HEK293 (cell line): ENCODE measurements around the gene ZNF224.

ENCODE experiments used
- BCL11B ChIP-seq: fragments of 450-650 bp; formaldehyde crosslinking; IDR thresholded peaks from 2 replicates; pipeline ENCODE4 v1.5.1; 2016; ENCODE audit warnings: low read depth, missing biosample characterization, missing genetic modification characterization
- EGR2 ChIP-seq: fragments of 450-650 bp; formaldehyde crosslinking; IDR thresholded peaks from 2 replicates; pipeline ENCODE4 v1.5.1; 2016; ENCODE audit warnings: low read depth, missing biosample characterization, missing genetic modification characterization
- KLF10 ChIP-seq: fragments of 450-650 bp; IDR thresholded peaks from 2 replicates; pipeline ENCODE4 v1.5.1; 2018; ENCODE audit warnings: missing biosample characterization, mild to moderate bottlenecking, missing genetic modification characterization
- KLF16 ChIP-seq: fragments of 450-650 bp; formaldehyde crosslinking; IDR thresholded peaks from 2 replicates; pipeline ENCODE4 v1.5.1; 2017; ENCODE audit warnings: missing biosample characterization, missing genetic modification characterization
- KLF9 ChIP-seq: fragments of 450-650 bp; formaldehyde crosslinking; IDR thresholded peaks from 2 replicates; pipeline ENCODE4 v1.5.1; 2016; ENCODE audit warnings: missing biosample characterization, missing genetic modification characterization, low read depth
- SCRT2 ChIP-seq: fragments of 450-650 bp; formaldehyde crosslinking; IDR thresholded peaks from 2 replicates; pipeline ENCODE4 v1.5.1; 2016; ENCODE audit warnings: missing biosample characterization, missing genetic modification characterization
- SP7 ChIP-seq: fragments of 450-650 bp; formaldehyde crosslinking; IDR thresholded peaks from 2 replicates; pipeline ENCODE4 v1.5.1; 2016; ENCODE audit warnings: missing biosample characterization, missing genetic modification characterization
- WT1 ChIP-seq: fragments of 450-650 bp; formaldehyde crosslinking; IDR thresholded peaks from 2 replicates; pipeline ENCODE4 v1.5.1; 2016; ENCODE audit warnings: missing biosample characterization, missing genetic modification characterization
- YY1 ChIP-seq: fragments of 450-650 bp; formaldehyde crosslinking; IDR thresholded peaks from 2 replicates; pipeline ENCODE4 v1.5.1; 2018; ENCODE audit warnings: missing biosample characterization, missing genetic modification characterization
- YY2 ChIP-seq: fragments of 450-650 bp; formaldehyde crosslinking; IDR thresholded peaks from 2 replicates; pipeline ENCODE4 v1.5.1; 2016; ENCODE audit warnings: missing biosample characterization, missing genetic modification characterization
- ZBTB10 ChIP-seq: fragments of 450-650 bp; formaldehyde crosslinking; IDR thresholded peaks from 2 replicates; pipeline ENCODE4 v1.5.1; 2016; ENCODE audit warnings: missing biosample characterization, missing genetic modification characterization
- ZBTB17 ChIP-seq: fragments of 450-650 bp; formaldehyde crosslinking; IDR thresholded peaks from 2 replicates; pipeline ENCODE4 v1.5.1; 2016; ENCODE audit warnings: missing biosample characterization, missing genetic modification characterization
- ZBTB44 ChIP-seq: fragments of 450-650 bp; IDR thresholded peaks from 2 replicates; pipeline ENCODE4 v1.5.1; 2018; ENCODE audit warnings: missing biosample characterization, mild to moderate bottlenecking, missing genetic modification characterization
- ZBTB6 ChIP-seq: fragments of 450-650 bp; formaldehyde crosslinking; IDR thresholded peaks from 2 replicates; pipeline ENCODE4 v1.5.1; 2017; ENCODE audit warnings: missing biosample characterization, missing genetic modification characterization
- ZNF24 ChIP-seq: fragments of 450-650 bp; formaldehyde crosslinking; IDR thresholded peaks from 2 replicates; pipeline ENCODE4 v1.5.1; 2016; ENCODE audit warnings: missing biosample characterization, missing genetic modification characterization
- ZNF280C ChIP-seq: fragments of 450-650 bp; formaldehyde crosslinking; IDR thresholded peaks from 2 replicates; pipeline ENCODE4 v1.5.1; 2016; ENCODE audit warnings: missing biosample characterization, missing genetic modification characterization
- ZNF341 ChIP-seq: fragments of 450-650 bp; formaldehyde crosslinking; IDR thresholded peaks from 2 replicates; pipeline ENCODE4; 2016; ENCODE audit warnings: low read depth, missing biosample characterization, missing genetic modification characterization
- ZNF518A ChIP-seq: fragments of 450-650 bp; formaldehyde crosslinking; conservative IDR thresholded peaks from 2 replicates; pipeline ENCODE4 v1.5.1; 2016; ENCODE audit warnings: low read depth, missing biosample characterization, missing genetic modification characterization
- ZNF571 ChIP-seq: fragments of 450-650 bp; formaldehyde crosslinking; IDR thresholded peaks from 2 replicates; pipeline ENCODE4 v1.5.0; 2017; ENCODE audit warnings: missing biosample characterization, missing genetic modification characterization
- ZNF660 ChIP-seq: fragments of 450-650 bp; IDR thresholded peaks from 2 replicates; pipeline ENCODE4 v1.5.1; 2018; ENCODE audit warnings: missing biosample characterization, mild to moderate bottlenecking, missing genetic modification characterization
- ZNF664 ChIP-seq: fragments of 450-650 bp; formaldehyde crosslinking; IDR thresholded peaks from 2 replicates; pipeline ENCODE4 v1.5.1; 2016; ENCODE audit warnings: missing biosample characterization, missing genetic modification characterization
- ZNF670 ChIP-seq: fragments of 450-650 bp; formaldehyde crosslinking; IDR thresholded peaks from 2 replicates; pipeline ENCODE4 v1.5.1; 2016; ENCODE audit warnings: missing biosample characterization, missing genetic modification characterization, low read depth
- ZNF704 ChIP-seq: fragments of 450-650 bp; formaldehyde crosslinking; IDR thresholded peaks from 2 replicates; pipeline ENCODE4 v1.5.1; 2016; ENCODE audit warnings: missing biosample characterization, missing genetic modification characterization
- ZNF76 ChIP-seq: fragments of 450-650 bp; formaldehyde crosslinking; IDR thresholded peaks from 2 replicates; pipeline ENCODE4; 2016; ENCODE audit warnings: low read depth, missing biosample characterization, missing genetic modification characterization, borderline replicate concordance
- ZNF785 ChIP-seq: fragments of 450-650 bp; formaldehyde crosslinking; IDR thresholded peaks from 2 replicates; pipeline ENCODE4 v1.5.1; 2016; ENCODE audit warnings: missing biosample characterization, missing genetic modification characterization
- ZNF791 ChIP-seq: fragments of 450-650 bp; formaldehyde crosslinking; IDR thresholded peaks from 2 replicates; pipeline ENCODE4 v1.5.1; 2016; ENCODE audit warnings: missing biosample characterization, missing genetic modification characterization

The ZNF224 gene

GRCh38 chr19:44051650-44052402 lies 42.3 kb upstream of the ZNF224 start, which contains the start of gene ZNF223 (continued):
- TF ChIP-seq ZNF518A, result peak; percentile 100
- TF ChIP-seq YY2 (tag by site-specific recombination), result peak; percentile 64; the same call in 1 of the 2 replicates
- TF ChIP-seq ZNF24 (tag by site-specific recombination), result peak; percentile 59; the same call in 1 of the 2 replicates
- peak; percentile 62 for TF ChIP-seq KLF10 (tag by site-specific recombination)
- TF ChIP-seq ZBTB6, result peak; percentile 83; the same call in 1 of the 2 replicates
- peak; percentile 63; the same call in 1 of the 2 replicates for TF ChIP-seq ZNF785
- TF ChIP-seq WT1 (tag by site-specific recombination), result 0 out of 2 replicates have a peak, but pooled peaks have one; percentile 33
- no peak for TF ChIP-seq ZNF704
- TF ChIP-seq ZNF664 (tag by site-specific recombination), result 0 out of 2 replicates have a peak, but pooled peaks have one; percentile 7
- TF ChIP-seq ZNF660 (tag by site-specific recombination), result peak; percentile 94
- peak; percentile 100 for TF ChIP-seq ZNF76
- TF ChIP-seq YY1 (tag by site-specific recombination), result peak; percentile 80
- TF ChIP-seq ZNF571 (tag by site-specific recombination), result no peak
- TF ChIP-seq ZNF670 (tag by site-specific recombination), result no peak
- peak; percentile 100 for TF ChIP-seq ZBTB17 (tag by site-specific recombination)
- TF ChIP-seq ZNF280C, result no peak
- TF ChIP-seq ZBTB44 (tag by site-specific recombination), result peak; percentile 43
- peak; percentile 96 for TF ChIP-seq ZBTB10 (tag by site-specific recombination)
- TF ChIP-seq ZNF341 (tag by site-specific recombination), result no peak; the same call in none of the 2 replicates
- peak; percentile 85 for TF ChIP-seq EGR2 (tag by site-specific recombination)
- TF ChIP-seq BCL11B (tag by site-specific recombination), result peak; percentile 69
- peak; percentile 95 for TF ChIP-seq KLF16 (tag by site-specific recombination)
- TF ChIP-seq KLF9, result peak; percentile 88
- peak; percentile 97 for TF ChIP-seq SCRT2
- peak; percentile 12; the same call in 1 of the 2 replicates for TF ChIP-seq ZNF791 (tag by site-specific recombination)
- peak; percentile 78 for TF ChIP-seq SP7 (tag by site-specific recombination)
